MCF 10A (cell line): ENCODE results near the gene IL1RAPL2. TPM values are rescaled to one million over a fixed set of nuclear protein-coding genes. Genes with fewer than 3 reads are reported as not detected.

Source experiments
- BruUV-seq: library from RNA; stranded (reverse); fragments of 400-500 nt; replicated peaks from 2 replicates; lab custom pipeline; 2021; lab: Mats Ljungman, UMichigan
- CTCF ChIA-PET: fragments of 300-600 bp; sonication (Branson Sonifier 250); formaldehyde crosslinking; extraction: SDS; loops from one replicate; lab custom pipeline; 2021; ENCODE audit warnings: antibody characterized with exemption, inconsistent platforms; lab: Yijun Ruan, JAX
- POLR2A ChIA-PET: fragments of 300-600, 350-650 bp; sonication (Branson Sonifier 250); formaldehyde crosslinking; extraction: SDS; loops from one replicate; lab custom pipeline; 2020; ENCODE audit warnings: antibody characterized with exemption, inconsistent platforms; lab: Yijun Ruan, JAX
- DNase-seq: peaks from one replicate; pipeline ENCODE4 v3.0.0-alpha.2; 2018; ENCODE audit not compliant: unreplicated experiment
- H3K27ac Mint-ChIP-seq: one replicate; pipeline ENCODE4 v1.8.0; 2022; ENCODE audit warnings: mild to moderate bottlenecking, low read depth, mixed read lengths; ENCODE audit not compliant: unreplicated experiment
- H3K27me3 Mint-ChIP-seq: one replicate; pipeline ENCODE4 v1.8.0; 2022; ENCODE audit warnings: mixed read lengths; ENCODE audit not compliant: insufficient read depth, unreplicated experiment
- H3K36me3 Mint-ChIP-seq: one replicate; pipeline ENCODE4 v1.8.0; 2022; ENCODE audit warnings: mild to moderate bottlenecking, moderate library complexity, mixed read lengths; ENCODE audit not compliant: insufficient read depth, unreplicated experiment
- H3K4me1 Mint-ChIP-seq: one replicate; pipeline ENCODE4 v1.8.0; 2022; ENCODE audit warnings: mixed read lengths; ENCODE audit not compliant: insufficient read depth, unreplicated experiment
- H3K4me3 Mint-ChIP-seq: one replicate; pipeline ENCODE4 v1.8.0; 2022; ENCODE audit warnings: mild to moderate bottlenecking, moderate library complexity, mixed read lengths; ENCODE audit not compliant: unreplicated experiment
- H3K9me3 Mint-ChIP-seq: one replicate; pipeline ENCODE4 v1.8.0; 2022; ENCODE audit warnings: mixed read lengths; ENCODE audit not compliant: unreplicated experiment
- CTCF ChIP-seq: fragments of 200-600 bp; IDR thresholded peaks from one replicate; pipeline ENCODE4 v1.8.0; 2022; ENCODE audit warnings: antibody characterized with exemption, mild to moderate bottlenecking; ENCODE audit not compliant: unreplicated experiment
- intact Hi-C: fragments of 100-400 bp; cut with micrococcal nuclease; formaldehyde crosslinking; loops from 2 replicates; pipeline ENCODE4 v1.14.1; 2022
- total RNA-seq: library from RNA; stranded (reverse); gene quantifications from 2 replicates; pipeline ENCODE4 v1.2.3, GENCODE V29; 2022

IL1RAPL2 gene
- total RNA-seq, 1 experiment from 2014 or later, result 4.4 TPM

DNA sequence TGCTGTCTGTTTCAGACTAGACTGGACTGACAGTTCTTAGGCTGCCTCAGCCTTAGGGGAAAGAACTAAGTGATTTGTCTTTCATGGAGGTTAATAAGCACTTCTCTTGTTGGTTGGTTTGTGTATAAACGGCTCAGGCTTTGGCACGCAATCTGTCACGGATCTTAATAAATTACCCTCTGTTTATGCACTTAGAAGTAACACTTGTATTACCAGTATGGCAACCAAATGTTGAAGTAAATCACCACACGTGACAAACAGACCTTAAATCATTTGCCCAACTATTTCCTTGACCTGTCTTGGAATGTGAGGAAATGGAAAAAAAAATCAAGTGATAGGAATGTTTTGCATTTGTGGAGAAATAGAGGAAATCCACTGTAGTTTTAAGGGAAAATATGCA lies 584.6 kb downstream of the IL1RAPL2 start:
- Mint-ChIP-seq H3K36me3 (no peaks in the 10 kb centered on the region), H3K27ac (no peak overlapping the region)

GRCh38 chrX:105167233-105167632 lies 601.2 kb downstream of the IL1RAPL2 start:
- peak; percentile 47 for DNase-seq
- H3K9me3 Mint-ChIP-seq, result no peaks in the 10 kb centered on the region
- H3K27ac Mint-ChIP-seq, result no peak overlapping the region
- ChIA-PET CTCF (no interaction called here), POLR2A (no interaction called here)
- no peaks in the 10 kb centered on the region for H3K4me1 Mint-ChIP-seq
- H3K27me3 Mint-ChIP-seq, result peaks cover 50% of the 10 kb centered on the region
- H3K4me3 Mint-ChIP-seq, result no peak overlapping the region
- no TSS peak for BruUV-seq
- intact Hi-C loops, result no loop called here
- no peak for TF ChIP-seq CTCF
- no peaks in the 10 kb centered on the region for H3K36me3 Mint-ChIP-seq

More for the DNA sequence above, 584.6 kb downstream of the IL1RAPL2 start:
- Mint-ChIP-seq H3K4me3 (no peak overlapping the region), H3K9me3 (no peaks in the 10 kb centered on the region), H3K4me1 (no peaks in the 10 kb centered on the region), H3K27me3 (peaks cover 72% of the 10 kb centered on the region)
- no peak for DNase-seq
- intact Hi-C loops, result no loop called here
- POLR2A ChIA-PET, result no interaction called here
- CTCF ChIA-PET, result no interaction called here
- no TSS peak for BruUV-seq
- TF ChIP-seq CTCF, result no peak

- no peak for DNase-seq
- CTCF ChIA-PET, result interaction anchor here (0.8 kb wide), 1 partner anchor 195 kb away, joined by 4 read pairs; no protein-coding TSS in a partner anchor
These were observed 602.6 kb downstream of the IL1RAPL2 start for GRCh38 chrX:105168577-105168976.

DNA sequence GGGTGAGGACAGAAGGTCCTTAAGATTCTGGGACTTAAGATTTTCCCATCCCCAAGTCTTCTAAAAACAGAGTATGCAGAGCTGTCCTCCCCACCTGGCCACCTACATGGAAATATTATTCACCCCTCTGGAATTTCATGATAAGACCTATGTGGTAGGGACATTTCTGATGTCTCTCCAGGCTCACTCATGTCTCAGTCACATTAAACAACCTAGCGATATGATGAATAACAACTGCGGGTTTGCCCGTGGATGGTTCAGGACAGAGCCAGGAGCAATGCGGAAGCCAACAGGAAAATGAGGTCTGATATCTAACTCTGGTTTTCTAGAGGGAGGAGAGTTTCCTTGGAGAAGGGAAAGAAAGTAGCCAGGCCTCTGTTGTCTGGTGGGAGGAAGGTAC lies 607.1 kb downstream of the IL1RAPL2 start:
- Mint-ChIP-seq H3K27me3 (peaks cover 47% of the 10 kb centered on the region), H3K36me3 (no peaks in the 10 kb centered on the region), H3K9me3 (no peaks in the 10 kb centered on the region), H3K27ac (no peak overlapping the region), H3K4me1 (no peaks in the 10 kb centered on the region), H3K4me3 (no peak overlapping the region)
- intact Hi-C loops, result no loop called here
- ChIA-PET POLR2A (no interaction called here), CTCF (interaction anchor here (0.6 to 3.2 kb wide), 3 partner anchors 17 to 828 kb away, joined by 3 to 20 read pairs (median 3); no protein-coding TSS in a partner anchor)
- BruUV-seq, result no TSS peak
- DNase-seq, result no peak
- TF ChIP-seq CTCF, result no peak

More at GRCh38 chrX:105168577-105168976, 602.6 kb downstream of the IL1RAPL2 start:
- POLR2A ChIA-PET, result no interaction called here
- Mint-ChIP-seq H3K27ac (no peak overlapping the region), H3K9me3 (no peaks in the 10 kb centered on the region), H3K4me1 (no peaks in the 10 kb centered on the region), H3K4me3 (no peak overlapping the region), H3K36me3 (no peaks in the 10 kb centered on the region), H3K27me3 (peaks cover 62% of the 10 kb centered on the region)
- BruUV-seq, result no TSS peak
- no peak for TF ChIP-seq CTCF
- intact Hi-C loops, result no loop called here
